CD4-positive, alpha-beta T cell treated with Interleukin-10 for 1 hour (primary cell): Measurements from ENCODE around the gene CELF2.

Experiments used
- DNase-seq: peaks from one replicate; pipeline ENCODE4 v3.0.0-alpha.2; 2020

CELF2 gene

GRCh38 chr10:11063856-11064255, 46.2 kb downstream of the CELF2 start:
- DNase-seq: no peak

DNA sequence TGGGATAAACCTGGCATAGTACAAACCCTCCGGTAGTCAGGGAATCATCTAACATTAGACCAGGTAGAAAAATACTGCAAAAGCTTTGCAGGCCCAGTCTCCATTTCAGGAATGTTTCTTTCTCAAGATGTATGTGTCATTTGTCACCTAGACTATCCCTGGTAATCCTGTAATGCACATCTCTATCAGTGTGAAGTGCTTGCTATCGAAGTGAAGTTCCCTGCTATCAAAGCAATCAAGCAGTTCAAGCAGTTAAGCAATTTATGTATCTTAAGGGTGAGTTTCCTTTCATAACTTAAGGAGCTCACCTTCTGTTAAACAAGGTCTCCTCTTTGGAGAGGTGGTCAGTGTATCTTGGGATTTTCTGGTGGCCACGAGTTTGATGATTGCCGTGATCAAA, 47.2 kb downstream of the CELF2 start:
- DNase-seq: no peak

DNA sequence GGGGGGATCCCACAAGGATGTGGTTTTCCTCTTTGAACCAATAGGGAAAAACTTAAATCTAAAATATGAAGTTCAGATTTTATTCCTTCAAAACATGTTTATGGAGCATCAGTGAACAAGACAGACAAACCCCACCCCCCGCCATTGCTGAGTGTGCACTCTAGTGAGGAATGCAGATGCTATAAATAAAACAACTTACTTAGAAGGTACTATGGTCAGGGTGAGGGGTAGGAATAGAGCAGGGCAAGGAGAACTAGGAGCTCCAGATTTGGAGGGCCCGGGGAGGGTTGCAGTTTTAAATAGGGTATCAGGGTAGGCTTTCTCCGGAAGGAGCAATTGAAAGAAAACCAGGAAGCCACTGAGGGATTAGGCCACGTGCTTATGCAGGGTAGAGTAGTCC, 47.9 kb downstream of the CELF2 start:
- DNase-seq: no peak

GRCh38 chr10:11066520-11066919, 48.8 kb downstream of the CELF2 start:
- no peak for DNase-seq

DNA sequence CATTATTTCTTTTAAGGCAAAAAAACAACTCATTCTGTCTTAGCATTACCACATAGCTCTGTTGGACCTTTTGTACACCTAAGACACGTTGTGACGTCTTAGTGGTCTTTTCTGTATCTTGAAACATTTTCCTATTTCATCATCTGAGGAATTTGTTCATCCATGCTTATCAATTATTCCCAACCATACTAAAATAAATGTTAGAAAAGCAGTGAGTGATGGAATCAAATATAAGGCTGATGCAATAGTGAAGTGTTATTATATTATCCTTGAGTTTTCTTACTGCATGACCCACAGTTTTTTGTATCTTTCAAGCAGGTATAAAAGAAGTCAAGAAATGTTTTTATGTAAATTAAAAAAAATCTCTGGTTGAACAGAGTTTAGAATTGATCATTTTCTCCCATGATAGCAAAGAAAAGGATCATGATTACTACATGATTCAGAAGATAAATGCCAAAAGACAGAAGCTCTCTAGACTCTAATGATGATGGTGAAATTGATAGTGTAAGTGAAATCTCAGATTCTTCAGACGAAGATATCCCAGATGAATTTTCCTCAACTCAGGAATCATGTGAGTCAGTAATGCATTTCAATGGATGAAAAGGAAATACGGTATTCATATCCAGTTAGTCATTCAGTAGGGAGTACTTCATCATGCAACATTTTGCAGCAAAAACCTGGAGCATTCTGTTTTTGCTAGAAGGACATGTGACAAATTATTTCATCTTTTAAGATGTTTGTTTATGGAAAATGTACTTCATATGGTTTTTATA, 51.4 kb downstream of the CELF2 start:
- DNase-seq: no peak

DNA sequence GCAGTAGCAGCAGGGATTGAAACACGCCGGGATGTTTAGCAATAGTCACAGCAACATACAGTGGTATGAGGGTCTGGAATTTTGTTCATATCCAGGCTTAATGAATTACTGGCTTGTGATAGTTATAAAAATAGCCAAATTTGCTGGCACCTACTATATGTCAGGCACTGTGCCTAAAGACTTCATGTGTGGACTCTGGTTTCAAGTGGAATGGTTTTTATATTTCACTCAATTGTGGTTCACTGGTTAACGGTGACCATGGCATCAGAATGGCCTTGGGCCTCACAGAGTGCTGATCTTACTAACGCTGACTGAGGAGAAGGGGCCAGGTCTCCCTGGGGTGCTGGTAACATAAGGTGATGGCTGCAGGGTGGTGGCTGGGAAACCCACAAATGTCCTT, 55.7 kb downstream of the CELF2 start:
- DNase-seq: no peak

GRCh38 chr10:11074536-11075267, 57.0 kb downstream of the CELF2 start:
- DNase-seq: no peak

- DNase-seq: no peak
Measured at GRCh38 chr10:11076221-11076620, 58.5 kb downstream of the CELF2 start.

- no peak for DNase-seq
Measured at GRCh38 chr10:11080564-11080984, 62.9 kb downstream of the CELF2 start.

DNA sequence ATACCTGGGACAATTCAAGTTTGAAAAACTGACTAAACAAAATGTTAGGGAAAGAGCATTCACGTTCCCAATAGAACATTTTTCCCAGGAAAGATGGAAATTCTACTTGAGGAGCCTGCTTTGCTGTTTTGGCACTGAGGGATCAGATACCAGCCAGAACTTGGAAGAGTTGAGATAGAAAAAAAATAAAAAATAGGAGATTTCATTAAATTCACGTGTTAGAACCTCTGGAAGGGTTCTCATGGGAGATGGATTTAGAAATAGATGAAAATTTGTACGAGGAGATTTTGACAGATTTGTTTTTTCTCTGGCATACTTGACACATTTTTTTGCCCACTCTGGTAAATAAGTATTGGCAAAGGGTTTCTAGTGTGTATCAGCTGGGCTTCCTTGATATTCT, 63.7 kb downstream of the CELF2 start:
- DNase-seq: no peak

GRCh38 chr10:11082526-11082925, 64.9 kb downstream of the CELF2 start:
- no peak for DNase-seq

DNA sequence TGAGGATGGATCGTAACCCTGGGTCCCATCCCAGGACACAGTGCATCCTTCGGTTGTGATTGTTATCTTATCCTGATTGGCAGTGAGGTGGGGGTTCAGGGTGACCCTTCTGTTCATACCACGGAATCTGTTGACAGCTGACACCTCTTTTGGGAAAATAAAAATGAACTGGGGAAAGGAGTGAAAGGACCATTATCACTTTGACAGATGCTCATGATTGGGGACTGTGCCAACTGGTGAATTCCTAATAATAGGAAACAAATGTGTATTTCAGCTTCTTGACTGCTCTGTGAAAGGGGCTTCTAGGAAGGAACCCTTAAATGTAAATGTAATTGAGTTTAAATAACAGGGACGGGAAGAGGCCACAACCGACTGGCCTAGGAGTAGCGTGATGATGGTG, 65.4 kb downstream of the CELF2 start:
- no peak for DNase-seq

DNA sequence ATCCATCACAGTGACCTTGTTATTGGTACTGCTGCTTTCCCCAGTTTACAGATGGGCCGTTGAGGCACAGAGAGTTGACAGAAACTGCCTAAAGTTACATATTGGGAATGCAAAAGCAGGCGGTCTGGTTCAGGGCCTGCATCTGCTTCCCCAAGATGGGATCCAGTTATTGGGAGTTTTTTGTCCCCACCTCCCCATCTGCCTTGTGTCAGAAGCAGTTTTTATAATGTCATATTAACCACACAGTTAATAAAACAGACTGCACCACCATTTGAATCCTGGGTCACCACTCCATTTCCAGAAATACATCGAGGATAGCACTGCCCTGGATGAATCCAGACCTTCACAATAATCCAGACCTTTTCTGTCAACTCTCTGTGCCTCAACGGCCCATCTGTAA, 67.9 kb downstream of the CELF2 start:
- no peak for DNase-seq

GRCh38 chr10:11086177-11086840, 68.6 kb downstream of the CELF2 start:
- no peak for DNase-seq

DNA sequence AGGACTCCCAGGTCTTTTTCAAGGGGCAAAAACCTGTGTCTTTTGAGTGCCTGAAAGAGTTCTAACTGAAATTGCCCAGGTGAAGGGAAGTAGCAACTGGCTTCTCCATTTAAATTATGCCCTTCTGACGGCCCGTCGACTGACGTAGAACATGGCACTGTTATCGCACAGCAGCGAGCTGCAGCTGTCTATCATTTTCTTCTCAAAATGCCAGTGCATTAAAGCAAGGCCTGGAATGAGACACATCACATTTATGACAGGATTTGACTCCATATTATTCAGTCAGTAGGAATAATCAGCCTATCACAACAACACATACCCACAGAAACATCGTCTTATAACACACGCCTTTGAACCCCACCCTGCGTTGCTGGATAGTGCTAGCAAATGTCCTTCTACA, 69.7 kb downstream of the CELF2 start:
- DNase-seq: no peak

DNA sequence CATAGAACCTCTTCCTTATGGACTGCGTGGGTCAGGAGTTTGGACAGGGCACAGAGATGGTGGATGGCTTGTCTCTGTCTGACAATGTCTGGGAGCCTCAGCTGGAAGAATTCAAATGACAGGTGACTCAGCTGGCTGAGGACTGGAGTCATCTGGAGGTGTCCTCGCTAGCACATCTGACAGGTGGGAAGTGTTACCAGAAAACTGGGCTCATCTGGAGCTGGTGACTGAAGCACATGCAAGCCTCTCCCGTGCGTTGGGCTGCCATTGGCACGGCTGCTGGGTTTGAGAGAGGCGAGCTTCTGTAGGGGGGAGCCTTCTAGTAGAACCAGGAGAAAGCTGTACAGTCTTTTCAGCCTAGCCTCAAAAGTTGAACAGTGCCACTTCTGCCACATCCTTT, 71.0 kb downstream of the CELF2 start:
- no peak for DNase-seq

GRCh38 chr10:11089272-11089671, 71.6 kb downstream of the CELF2 start:
- no peak for DNase-seq

- DNase-seq: no peak
Measured at GRCh38 chr10:11091517-11092102, 73.9 kb downstream of the CELF2 start.

GRCh38 chr10:11093771-11094736, 76.4 kb downstream of the CELF2 start:
- no peak for DNase-seq

- no peak for DNase-seq
Measured at GRCh38 chr10:11095374-11095801, 77.7 kb downstream of the CELF2 start.

DNA sequence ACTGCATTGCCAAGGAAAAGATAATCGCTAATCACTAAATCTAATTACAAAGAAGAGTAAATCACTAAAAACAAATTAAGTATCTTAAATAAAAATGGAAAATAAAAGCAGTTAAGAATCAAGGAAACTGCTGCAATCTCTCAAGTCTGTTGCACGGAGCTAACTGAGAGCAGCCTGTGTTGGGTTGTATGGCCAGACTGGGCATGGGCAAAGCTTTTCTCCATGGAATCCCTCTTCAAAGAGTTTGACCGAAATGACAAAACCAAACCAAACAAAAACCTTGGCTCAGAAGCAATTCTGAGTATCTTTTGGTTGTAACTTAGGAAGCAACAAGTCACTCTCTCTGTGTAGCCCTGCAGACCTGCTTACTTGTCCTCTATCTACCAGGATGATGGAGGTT, 78.8 kb downstream of the CELF2 start:
- no peak for DNase-seq

DNA sequence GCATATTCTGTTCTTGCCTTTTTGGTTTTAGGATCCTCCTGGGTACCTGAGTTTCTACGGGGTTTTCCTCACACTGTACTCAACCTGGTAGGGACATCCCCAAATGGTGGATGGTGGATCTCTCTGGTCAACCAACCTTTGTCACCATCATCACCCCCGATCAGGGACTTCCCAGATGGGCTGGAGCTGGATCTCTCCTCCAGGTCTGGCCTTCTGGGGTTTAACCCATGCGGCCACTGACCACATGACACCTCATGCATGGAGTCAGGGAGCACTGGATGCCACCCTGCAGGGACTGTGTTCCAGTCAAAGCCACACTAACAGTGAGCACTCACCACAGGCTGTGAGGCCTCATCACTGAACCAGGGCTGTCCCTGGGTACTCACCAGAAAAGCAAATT, 80.0 kb downstream of the CELF2 start:
- DNase-seq: no peak
